H9 (cell line): ENCODE data around the gene PREP. TPM values are rescaled to one million over a fixed set of nuclear protein-coding genes. Genes with fewer than 3 reads are reported as not detected.

Experiments used
- DNase-seq: peaks from one replicate; pipeline ENCODE4 v3.0.0-alpha.2; 2017
- H2AFZ ChIP-seq: one replicate; pipeline ENCODE4 v1.6.1; 2013; ENCODE audit warnings: mild to moderate bottlenecking, low read length, control low read depth, moderate library complexity
- H2AK5ac ChIP-seq: 2 replicates; pipeline ENCODE4 v1.6.1; 2013; ENCODE audit warnings: low read length, control low read depth, mixed read lengths; ENCODE audit not compliant: insufficient read length
- H2BK120ac ChIP-seq: one replicate; pipeline ENCODE4 v1.6.1; 2013; ENCODE audit warnings: low read depth, mild to moderate bottlenecking, low read length, control low read depth, inconsistent platforms; ENCODE audit not compliant: poor library complexity, severe bottlenecking
- H2BK12ac ChIP-seq: 2 replicates; pipeline ENCODE4 v1.6.1; 2013; ENCODE audit warnings: low read length, control low read depth, mixed read lengths, low read depth; ENCODE audit not compliant: insufficient read length
- H2BK15ac ChIP-seq: 2 replicates; pipeline ENCODE4 v1.6.1; 2013; ENCODE audit warnings: low read depth, low read length, control low read depth
- H2BK20ac ChIP-seq: one replicate; pipeline ENCODE4 v1.6.1; 2013; ENCODE audit warnings: low read depth, mild to moderate bottlenecking, low read length, control low read depth, inconsistent platforms; ENCODE audit not compliant: poor library complexity, severe bottlenecking
- H2BK5ac ChIP-seq: 2 replicates; pipeline ENCODE4 v1.6.1; 2013; ENCODE audit warnings: low read length, control low read depth, mixed read lengths; ENCODE audit not compliant: insufficient read length
- H3K14ac ChIP-seq: 2 replicates; pipeline ENCODE4 v1.6.1; 2013; ENCODE audit warnings: low read length, control low read depth; ENCODE audit not compliant: insufficient read depth
- H3K18ac ChIP-seq: 2 replicates; pipeline ENCODE4 v1.6.1; 2013; ENCODE audit warnings: low read depth, mild to moderate bottlenecking, mixed read lengths, low read length, control low read depth; ENCODE audit not compliant: insufficient read length
- H3K23ac ChIP-seq: 2 replicates; pipeline ENCODE4 v1.6.1; 2013; ENCODE audit warnings: low read length, control low read depth, mixed read lengths, low read depth; ENCODE audit not compliant: insufficient read length
- H3K23me2 ChIP-seq: 2 replicates; pipeline ENCODE4 v1.6.1; 2013; ENCODE audit warnings: low read depth, mild to moderate bottlenecking, mixed read lengths, low read length, control low read depth; ENCODE audit not compliant: insufficient read length, poor library complexity, severe bottlenecking
- H3K27ac ChIP-seq: 2 replicates; pipeline ENCODE4 v1.5.1; 2013; ENCODE audit warnings: low read length, control low read depth, mixed read lengths, low read depth; ENCODE audit not compliant: insufficient read length
- H3K27me3 ChIP-seq: 2 replicates; pipeline ENCODE4 v1.6.1; 2013; ENCODE audit warnings: low read length, control low read depth, inconsistent platforms; ENCODE audit not compliant: insufficient read depth
- H3K4ac ChIP-seq: 2 replicates; pipeline ENCODE4 v1.6.1; 2013; ENCODE audit warnings: low read depth, mild to moderate bottlenecking, control low read depth, inconsistent platforms, low read length, moderate library complexity
- H3K4me1 ChIP-seq: 2 replicates; pipeline ENCODE4 v1.6.1; 2013; ENCODE audit warnings: low read length, control low read depth, inconsistent platforms; ENCODE audit not compliant: insufficient read depth
- H3K4me2 ChIP-seq: 2 replicates; pipeline ENCODE4 v1.6.1; 2013; ENCODE audit warnings: low read length, control low read depth, mixed read lengths; ENCODE audit not compliant: insufficient read length, insufficient read depth
- H3K56ac ChIP-seq: 2 replicates; pipeline ENCODE4 v1.6.1; 2013; ENCODE audit warnings: low read depth, mild to moderate bottlenecking, mixed read lengths, low read length, control low read depth; ENCODE audit not compliant: insufficient read length
- H3K79me1 ChIP-seq: 2 replicates; pipeline ENCODE4 v1.6.1; 2013; ENCODE audit warnings: low read depth, mild to moderate bottlenecking, moderate library complexity, low read length, control low read depth, inconsistent platforms; ENCODE audit not compliant: insufficient read depth, poor library complexity, severe bottlenecking
- H3K79me2 ChIP-seq: 2 replicates; pipeline ENCODE4 v1.6.1; 2013; ENCODE audit warnings: low read length, control low read depth, inconsistent platforms; ENCODE audit not compliant: insufficient read depth
- H3K9ac ChIP-seq: 2 replicates; pipeline ENCODE4 v1.6.1; 2013; ENCODE audit warnings: low read length, control low read depth, mixed read lengths; ENCODE audit not compliant: insufficient read length; ENCODE audit errors: extremely low read depth
- H3K9me3 ChIP-seq: one replicate; pipeline ENCODE4 v1.6.1; 2013; ENCODE audit warnings: low read depth, low read length, inconsistent platforms; ENCODE audit not compliant: control insufficient read depth
- H3T11ph ChIP-seq: one replicate; pipeline ENCODE4 v1.6.1; 2013; ENCODE audit warnings: mild to moderate bottlenecking, low read length, control low read depth, inconsistent platforms
- H4K20me1 ChIP-seq: one replicate; pipeline ENCODE4 v1.6.1; 2013; ENCODE audit not compliant: control insufficient read depth, insufficient read length, insufficient read depth
- H4K5ac ChIP-seq: 2 replicates; pipeline ENCODE4 v1.6.1; 2013; ENCODE audit warnings: low read depth, mild to moderate bottlenecking, mixed read lengths, low read length, control low read depth; ENCODE audit not compliant: insufficient read length
- H4K8ac ChIP-seq: replicated peaks from 2 replicates; pipeline ENCODE4 v1.6.1; 2013; ENCODE audit warnings: low read length, control low read depth, mixed read lengths, low read depth; ENCODE audit not compliant: insufficient read length
- H4K91ac ChIP-seq: 2 replicates; pipeline ENCODE4 v1.6.1; 2013; ENCODE audit warnings: low read depth, mild to moderate bottlenecking, moderate library complexity, mixed read lengths, low read length, control low read depth; ENCODE audit not compliant: insufficient read length
- H3K27ac Mint-ChIP-seq, 3 experiments: 2 replicates in 2 of 3; 3 replicates in 1 of 3; pipeline ENCODE4 v1.8.0; 2020 to 2021; ENCODE audit warnings: mixed read lengths in 3 of 3, mild to moderate bottlenecking in 1 of 3, moderate library complexity in 1 of 3
- H3K27me3 Mint-ChIP-seq: 2 replicates; pipeline ENCODE4 v1.8.0; 2021; ENCODE audit warnings: low read depth, mild to moderate bottlenecking, moderate library complexity, mixed read lengths
- H3K36me3 Mint-ChIP-seq, 3 experiments: 2 replicates in 2 of 3; 3 replicates in 1 of 3; pipeline ENCODE4 v1.8.0; 2020 to 2021; ENCODE audit warnings: low read depth in 3 of 3, mixed read lengths in 3 of 3; ENCODE audit not compliant: insufficient read depth in 1 of 3
- H3K4me1 Mint-ChIP-seq, 2 experiments: 2 replicates each; pipeline ENCODE4 v1.8.0; 2020; ENCODE audit warnings: mixed read lengths in 2 of 2
- H3K4me3 Mint-ChIP-seq, 2 experiments: 2 replicates in 1 of 2; 3 replicates in 1 of 2; pipeline ENCODE4 v1.8.0; 2020 to 2021; ENCODE audit warnings: mild to moderate bottlenecking in 2 of 2, mixed read lengths in 2 of 2, moderate library complexity in 1 of 2
- H3K9me3 Mint-ChIP-seq, 2 experiments: 2 replicates in 1 of 2; 3 replicates in 1 of 2; pipeline ENCODE4 v1.8.0; 2020; ENCODE audit warnings: mild to moderate bottlenecking in 2 of 2, mixed read lengths in 2 of 2, moderate library complexity in 1 of 2
- CTCF ChIP-seq: fragments of 200-600 bp; sonication (generic); conservative IDR thresholded peaks from 3 replicates; pipeline ENCODE4 v1.8.0; 2021; ENCODE audit warnings: antibody characterized with exemption, mild to moderate bottlenecking
- total RNA-seq: library from RNA; stranded (reverse); gene quantifications from 2 replicates; pipeline ENCODE4 v1.2.1, GENCODE V29; 2021

The PREP gene
- total RNA-seq, 1 experiment from 2014 or later: 54.0 TPM

- Histone ChIP-seq H3K23ac (no peak overlapping the region), H4K8ac (no peak overlapping the region), H2BK15ac (no peak overlapping the region), H3K9me3 (no peaks in the 10 kb centered on the region), H3K23me2 (no peaks in the 10 kb centered on the region), H3K56ac (no peak overlapping the region), H4K20me1 (no peaks in the 10 kb centered on the region), H4K91ac (no peak overlapping the region), H3K4me2 (no peak overlapping the region), H3K27me3 (no peaks in the 10 kb centered on the region), H4K5ac (no peak overlapping the region), H3K9ac (no peak overlapping the region), H2AFZ (no peak overlapping the region), H3T11ph (no peak overlapping the region), H3K14ac (no peak overlapping the region), H3K79me2 (0 out of 2 replicates have a peak, but pooled peaks cover 2% of the 10 kb centered on the region), H2BK120ac (no peak overlapping the region), H3K4ac (no peak overlapping the region), H2BK12ac (no peak overlapping the region), H3K27ac (no peak overlapping the region), H3K79me1 (no peaks in the 10 kb centered on the region), H3K4me1 (no peaks in the 10 kb centered on the region; the same call in 1 of the 2 replicates), H2BK5ac (no peak overlapping the region), H3K18ac (no peak overlapping the region), H2AK5ac (no peak overlapping the region), H2BK20ac (no peak overlapping the region)
- H3K27ac Mint-ChIP-seq: peak overlapping the region in 2 of 3 experiments; percentile 1 to 55; a peak in 1 of 7 replicates
- peaks cover 5 to 12% (median 7%) of the 10 kb centered on the region in 3 experiments; a peak in 5 of 7 replicates for H3K36me3 Mint-ChIP-seq
- H3K4me1 Mint-ChIP-seq: peaks cover 15% of the 10 kb centered on the region in 2 experiments
- H3K9me3 Mint-ChIP-seq: no peaks in the 10 kb centered on the region
- no peak overlapping the region for H3K4me3 Mint-ChIP-seq
- no peaks in the 10 kb centered on the region for H3K27me3 Mint-ChIP-seq
- DNase-seq: no peak
- no peak for TF ChIP-seq CTCF
These were observed 98.1 kb downstream of the PREP start for GRCh38 chr6:105304825-105305224.
